OCI-LY7 (cell line): ENCODE measurements around the gene PLPP3.

Experiments
- CTCF ChIP-seq: fragments of 200-600 bp; sonication (generic); conservative IDR thresholded peaks from 2 replicates; pipeline ENCODE4 v1.5.1; 2014; ENCODE audit warnings: mild to moderate bottlenecking, antibody characterized with exemption, low read length, moderate library complexity, mixed read lengths
- EZH2phosphoT487 ChIP-seq: fragments of 200-600 bp; sonication (generic); IDR thresholded peaks from 2 replicates; pipeline ENCODE4 v1.6.1; 2018; ENCODE audit warnings: low read depth, borderline replicate concordance, mild to moderate bottlenecking, mixed run types, antibody characterized with exemption, low read length, moderate library complexity, mixed read lengths

- no peak for TF ChIP-seq CTCF
- no peak for TF ChIP-seq EZH2phosphoT487
Observed at GRCh38 chr1:56459260-56459659, 120.1 kb downstream of the PLPP3 start.
